HG03460 (cell line): ENCODE measurements around the gene HMGXB3.
"Not testable (repeated sequence)": the region's sequence is repeated elsewhere in the genome, so short reads cannot be mapped to it uniquely, and the experiment has no call there.

Source experiments
- ATAC-seq: cut with Tn5 transposase; IDR thresholded peaks from one replicate; pipeline ENCODE4 v1.9.1; 2021; ENCODE audit not compliant: unreplicated experiment

HMGXB3 gene

DNA sequence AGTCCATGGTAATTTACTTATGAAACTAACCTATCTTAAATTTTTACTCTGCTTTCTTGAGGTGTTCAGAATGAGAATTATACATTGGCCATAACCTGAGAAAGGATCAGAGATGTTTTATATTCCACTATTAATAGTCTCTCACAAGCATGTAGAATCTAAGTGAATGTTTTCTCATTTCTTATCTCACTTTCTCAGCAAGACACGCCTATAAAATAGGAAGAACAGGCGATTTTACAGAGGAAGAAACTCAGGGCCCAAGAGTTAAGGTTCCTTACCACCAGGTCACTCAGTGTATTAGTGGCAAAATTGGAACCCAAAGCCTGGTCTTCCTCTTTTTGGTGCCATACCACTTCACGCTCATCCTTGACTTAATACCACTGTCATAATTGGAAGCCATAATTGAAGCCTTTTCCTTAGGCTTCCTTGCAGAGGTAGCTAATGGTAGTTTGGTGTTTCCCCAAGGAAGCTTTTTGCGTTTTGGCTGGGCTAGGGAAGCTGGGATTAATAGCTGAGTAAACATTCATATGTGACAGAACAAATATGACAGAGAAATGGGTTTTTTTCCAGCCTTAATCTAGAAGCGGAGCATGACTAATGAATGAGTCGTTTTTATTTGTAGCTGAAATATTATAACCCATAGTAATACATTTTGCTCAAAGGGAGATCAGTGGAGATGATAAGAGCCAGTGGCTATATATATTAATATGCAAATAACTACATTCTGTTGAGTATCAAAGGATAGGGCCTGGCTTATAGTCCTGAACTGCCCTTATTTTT is 16.9 kb downstream of the HMGXB3 start:
- ATAC-seq, result no peak

GRCh38 chr5:150020249-150020648 is 19.7 kb downstream of the HMGXB3 start:
- ATAC-seq, result no peak

DNA sequence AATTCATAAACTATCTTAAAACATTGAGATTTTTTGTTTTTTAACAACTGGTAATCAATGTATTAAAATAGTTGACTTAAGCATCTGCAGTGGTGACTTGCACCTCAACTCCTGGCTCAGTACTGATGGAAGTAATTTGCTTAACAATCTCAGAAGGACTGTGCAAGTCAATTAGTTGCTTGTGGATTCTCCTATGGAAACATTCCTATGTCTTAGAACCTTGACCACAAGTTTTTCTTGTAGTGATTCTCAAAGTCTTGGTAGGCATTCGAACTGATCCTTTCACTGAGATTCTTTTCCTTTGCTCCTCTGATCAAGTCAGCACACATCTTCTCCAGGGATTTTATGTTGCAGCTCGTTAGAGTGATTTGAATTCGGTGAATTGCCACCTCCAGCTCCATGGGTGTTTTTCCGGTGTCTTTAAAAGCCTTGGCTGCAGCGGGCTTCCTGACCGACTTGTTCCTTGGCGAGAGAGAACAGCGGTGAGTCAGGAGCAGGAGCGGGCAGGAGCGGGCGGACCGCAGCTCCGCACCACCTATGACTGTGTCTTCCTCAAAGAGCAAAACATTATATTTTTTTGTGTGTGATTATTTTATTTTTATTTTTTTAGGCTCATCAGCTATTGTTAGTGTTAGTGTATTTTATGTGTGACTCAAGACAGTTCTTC is 21.1 kb downstream of the HMGXB3 start:
- ATAC-seq, result no peak

GRCh38 chr5:150022158-150022531 is 21.6 kb downstream of the HMGXB3 start:
- ATAC-seq, result no peak

DNA sequence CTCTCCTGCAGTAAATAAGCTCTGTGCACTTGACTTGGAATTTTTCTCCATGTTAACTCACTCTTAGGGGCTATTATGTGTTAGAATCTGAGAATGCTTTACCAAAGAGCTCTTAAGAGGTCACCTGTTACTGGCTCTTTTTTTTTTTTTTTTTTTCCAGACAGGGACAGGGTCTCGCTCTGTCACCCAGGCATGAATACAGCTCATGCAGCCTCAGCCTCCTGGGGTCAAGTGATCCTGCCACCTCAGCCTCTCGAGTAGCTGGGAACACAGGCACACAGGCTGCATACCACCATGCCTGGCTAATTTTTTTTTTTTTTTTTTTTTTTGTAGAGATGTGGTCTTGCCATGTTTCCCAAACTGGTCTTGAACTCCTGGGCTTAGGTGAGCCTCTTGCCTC is 22.1 kb downstream of the HMGXB3 start:
- no peak for ATAC-seq

DNA sequence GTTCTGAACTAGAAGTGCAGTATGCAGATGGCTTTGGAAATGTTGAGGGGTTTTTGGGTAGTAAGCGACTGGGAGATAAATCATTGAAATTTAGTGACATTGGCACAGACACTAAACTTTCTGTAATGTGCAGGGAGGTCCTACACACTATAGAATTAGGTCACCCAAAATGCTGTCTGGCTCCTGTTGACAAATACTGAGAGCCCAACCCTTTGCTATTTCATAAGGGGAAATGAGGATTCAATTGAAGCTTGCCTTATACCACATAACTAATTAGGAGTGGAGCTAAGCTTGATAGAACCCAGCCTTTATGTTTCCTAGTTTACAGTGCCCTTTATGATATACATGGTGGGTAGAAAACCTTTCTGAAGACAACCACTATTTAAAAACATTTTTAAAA is 22.6 kb downstream of the HMGXB3 start:
- ATAC-seq, result no peak

DNA sequence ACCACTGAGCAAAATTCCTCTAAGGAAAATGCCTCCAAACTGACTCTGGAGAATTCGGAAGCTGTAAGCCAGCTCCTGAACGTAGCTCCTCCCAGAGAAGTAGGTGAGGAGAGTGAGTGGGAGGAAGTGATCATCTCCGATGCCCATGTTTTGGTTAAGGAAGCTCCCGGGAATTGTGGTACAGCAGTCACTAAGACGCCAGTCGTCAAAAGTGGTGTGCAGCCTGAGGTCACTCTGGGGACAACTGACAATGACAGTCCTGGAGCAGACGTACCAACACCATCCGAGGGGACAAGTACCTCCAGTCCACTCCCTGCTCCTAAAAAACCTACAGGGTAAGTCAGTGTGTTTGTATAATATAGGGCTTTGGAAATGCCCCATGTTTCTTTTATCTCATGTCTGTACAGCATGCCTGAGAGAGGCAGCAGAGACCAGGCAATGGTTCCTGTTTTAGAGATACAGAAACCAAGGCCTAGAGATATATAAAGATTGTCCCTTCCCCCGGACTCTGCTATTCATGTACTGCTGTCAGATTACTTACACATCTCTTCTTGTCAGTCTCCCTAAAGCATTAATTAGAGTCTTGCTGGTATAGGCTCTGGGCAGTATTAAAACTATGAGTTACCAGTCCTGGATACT is 23.9 kb downstream of the HMGXB3 start:
- no peak for ATAC-seq

GRCh38 chr5:150026682-150027172 is 26.2 kb downstream of the HMGXB3 start:
- ATAC-seq, result no peak

GRCh38 chr5:150028047-150028446 is 27.5 kb downstream of the HMGXB3 start:
- not testable (repeated sequence) for ATAC-seq

GRCh38 chr5:150033334-150033733 is 32.8 kb downstream of the HMGXB3 start:
- ATAC-seq, result no peak

- ATAC-seq, result no peak
These were observed 34.1 kb downstream of the HMGXB3 start for GRCh38 chr5:150034662-150035061.

DNA sequence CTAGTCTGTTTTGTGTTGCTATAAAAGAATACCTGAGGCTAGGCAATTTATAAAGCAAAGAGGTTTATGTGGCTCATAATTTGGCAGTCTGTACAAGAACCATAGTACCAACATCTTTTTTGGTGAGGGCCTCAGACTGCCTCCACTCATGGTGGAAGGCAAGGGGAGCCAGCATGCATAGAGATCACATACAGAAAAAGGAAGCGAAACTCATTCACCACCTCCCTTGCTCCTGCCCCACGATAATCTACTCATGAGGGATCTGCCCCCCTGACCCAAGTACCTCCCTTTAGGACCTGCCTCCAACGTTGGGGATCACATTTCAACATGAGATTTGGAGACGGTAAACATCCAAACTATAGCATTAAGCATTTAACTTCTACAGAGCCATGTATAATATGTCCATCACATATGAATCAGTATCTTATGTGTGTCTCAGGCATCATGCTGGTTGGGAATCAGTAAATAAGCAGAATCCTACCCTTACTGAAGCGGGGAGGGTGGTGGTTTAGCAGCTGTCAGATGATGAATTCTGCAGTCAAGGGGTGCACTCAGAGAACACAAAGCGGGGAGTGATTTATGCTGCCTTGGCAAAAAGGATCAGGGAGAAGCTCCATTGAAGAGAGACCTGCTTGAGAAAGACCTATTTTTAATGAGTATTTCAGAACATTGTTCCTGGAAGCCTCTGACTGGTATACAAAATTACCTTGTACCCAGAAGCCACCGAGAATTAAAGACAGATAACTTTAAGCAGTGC is 34.8 kb downstream of the HMGXB3 start:
- ATAC-seq, result peak; percentile 95

- no peak for ATAC-seq
These were observed 36.0 kb downstream of the HMGXB3 start for GRCh38 chr5:150036513-150036912.

DNA sequence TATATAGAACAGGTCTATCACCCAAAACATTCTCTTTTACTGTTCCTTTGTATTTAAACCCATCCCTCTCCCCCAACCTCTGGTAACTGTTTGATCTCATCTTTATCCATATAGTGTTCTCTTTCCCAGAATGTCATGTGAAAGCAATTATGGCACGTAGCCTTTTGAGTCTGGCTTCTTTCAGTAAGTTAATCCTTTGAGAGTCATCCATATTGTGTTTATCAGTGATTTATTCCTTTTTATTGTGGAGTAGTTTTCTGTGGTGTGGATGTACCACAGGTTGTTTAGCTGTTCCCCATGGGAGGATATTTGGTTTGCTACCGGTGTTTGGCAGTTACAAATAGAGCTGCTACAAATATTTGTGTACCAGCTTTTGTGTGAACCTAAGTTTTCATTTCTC is 38.0 kb downstream of the HMGXB3 start:
- no peak for ATAC-seq

- no peak for ATAC-seq
These were observed 41.9 kb downstream of the HMGXB3 start for GRCh38 chr5:150042459-150042858.

DNA sequence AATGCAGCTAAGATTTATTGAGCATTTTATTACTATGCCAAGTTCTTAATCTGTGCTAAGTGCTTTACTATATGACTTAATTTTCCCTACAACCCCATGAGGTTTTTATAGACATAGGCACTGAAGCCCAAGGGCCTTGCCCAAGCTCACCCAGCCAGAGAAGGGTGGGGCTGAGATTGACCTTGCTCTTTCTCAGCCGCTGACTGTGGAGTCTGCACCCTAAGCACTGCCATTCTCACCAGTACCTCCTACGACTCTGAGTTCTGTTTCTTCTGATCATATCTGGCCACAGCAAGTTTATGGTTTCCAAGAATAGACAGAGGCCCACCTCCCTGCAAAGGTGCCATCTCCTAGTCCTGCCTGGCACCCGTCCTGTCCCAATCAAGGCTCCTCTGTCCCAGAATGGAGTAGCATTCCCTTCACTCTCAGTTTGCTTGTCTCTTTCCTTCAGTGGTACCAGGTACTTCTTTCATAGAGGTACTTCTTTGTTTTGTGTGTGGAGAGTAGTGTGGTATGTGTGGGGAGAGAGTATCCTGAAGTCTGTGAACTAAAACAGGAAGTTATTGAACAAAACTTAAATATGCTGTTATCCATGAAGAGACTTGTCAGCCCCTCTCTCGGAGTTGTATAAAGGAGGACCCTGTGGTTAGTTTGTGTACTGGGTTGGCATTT is 43.3 kb downstream of the HMGXB3 start:
- ATAC-seq, result no peak

DNA sequence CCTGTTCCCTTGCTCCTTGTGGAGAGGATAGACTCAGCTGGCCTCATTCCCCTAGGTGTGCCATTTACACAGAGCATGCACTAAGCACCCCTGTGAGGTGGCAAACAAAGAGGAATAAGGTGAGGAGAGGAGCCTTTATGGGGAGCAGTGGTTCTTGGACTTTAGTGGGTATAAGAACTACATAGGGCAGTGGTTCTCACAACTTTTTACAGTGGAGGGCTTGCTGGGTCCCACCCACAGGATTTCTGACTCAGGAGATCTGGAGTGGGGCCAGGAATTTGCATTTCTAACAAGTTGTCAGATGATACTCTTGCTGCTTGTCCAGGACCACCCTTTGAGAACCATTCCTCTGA is 43.8 kb downstream of the HMGXB3 start:
- no peak for ATAC-seq

GRCh38 chr5:150044712-150045111 is 44.2 kb downstream of the HMGXB3 start:
- ATAC-seq, result no peak

GRCh38 chr5:150045549-150045948 is 45.0 kb downstream of the HMGXB3 start:
- no peak for ATAC-seq

- ATAC-seq, result no peak
These were observed 45.5 kb downstream of the HMGXB3 start for GRCh38 chr5:150046031-150046430.
